A375 (cell line): ENCODE measurements around the gene SPIN1. TPM values are rescaled to one million over a fixed set of nuclear protein-coding genes. Genes with fewer than 3 reads are reported as not detected.

ENCODE experiments used
- total RNA-seq: library from RNA; depleted of rRNA; stranded (reverse); fragments of >200 nt; shearing (Covaris generic); gene quantifications from 2 replicates; pipeline ENCODE4 v1.2.3, GENCODE V29; 2014; rRNA removed

The SPIN1 gene
- total RNA-seq: 31.4 and 38.3 TPM in 2 replicates

DNA sequence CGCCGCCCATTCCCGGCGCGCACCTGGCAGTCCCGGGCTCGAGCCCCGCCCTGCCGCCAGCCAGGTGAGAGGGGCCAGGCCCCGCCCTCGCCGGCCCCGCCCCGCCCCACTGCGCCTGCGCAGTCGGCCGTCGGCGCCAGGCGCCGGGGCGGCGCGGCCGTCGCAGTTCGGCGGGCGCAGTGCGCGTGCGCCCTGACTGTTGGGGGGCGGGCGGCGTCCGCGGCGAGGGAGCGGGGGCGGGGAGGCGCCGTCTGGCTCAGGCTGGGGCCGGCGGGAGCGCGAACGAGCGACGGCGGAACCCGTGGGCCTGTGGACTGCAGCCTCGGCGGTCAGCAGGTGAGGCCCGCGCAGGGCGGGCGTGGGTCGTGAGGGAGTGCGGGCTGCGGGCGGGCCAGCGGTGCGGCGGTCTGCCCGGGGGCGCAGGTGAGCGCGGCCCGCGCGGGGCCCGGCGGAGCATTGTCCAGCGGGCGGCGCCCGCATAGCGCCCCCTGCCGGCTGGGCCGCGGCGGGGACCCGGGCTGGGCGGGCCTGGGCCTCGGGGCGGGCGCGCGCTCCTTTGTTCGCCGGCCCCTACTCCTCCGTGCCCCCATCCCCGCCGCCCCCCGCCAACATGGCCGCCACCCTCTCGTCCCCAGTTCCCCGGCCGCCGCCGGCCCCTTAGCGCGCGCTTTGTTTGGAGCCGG, at the start of gene SPIN1:
TSS of gene SPIN1 (plus strand) at position 242 of the 683 bp plus-strand sequence. CDS start 38,096 bp downstream, outside the sequence.

Other genes with a start within 250 kb of the SPIN1 start
- gene SPATA31C2, start 250.0 kb upstream of the SPIN1 start, total RNA-seq: 0.11 TPM in 1 of 2 replicates, not detected in the other
- 0.49 and 0.56 TPM in 2 replicates for gene NXNL2, start 146.7 kb downstream of the SPIN1 start, total RNA-seq